ENCODE measurements around the gene CARNS1.

DNA sequence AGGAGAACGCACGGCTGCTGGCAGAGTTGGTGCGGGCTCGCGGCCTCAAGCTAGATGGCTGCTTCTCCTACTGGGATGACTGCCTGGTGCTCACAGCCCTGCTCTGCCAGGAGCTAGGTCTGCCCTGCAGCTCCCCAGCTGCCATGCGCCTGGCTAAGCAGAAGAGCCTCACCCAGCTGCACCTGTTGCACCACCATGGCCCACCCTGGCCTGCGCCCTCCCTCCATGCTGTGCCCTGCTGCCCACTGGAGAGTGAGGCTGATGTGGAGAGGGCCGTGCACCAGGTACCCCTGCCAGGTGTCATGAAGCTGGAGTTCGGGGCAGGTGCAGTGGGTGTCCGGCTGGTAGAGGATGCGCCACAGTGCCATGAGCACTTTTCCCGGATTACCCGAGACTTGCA lies 8.0 kb downstream of the CARNS1 start:
- TF ChIP-seq, protein P1, sequence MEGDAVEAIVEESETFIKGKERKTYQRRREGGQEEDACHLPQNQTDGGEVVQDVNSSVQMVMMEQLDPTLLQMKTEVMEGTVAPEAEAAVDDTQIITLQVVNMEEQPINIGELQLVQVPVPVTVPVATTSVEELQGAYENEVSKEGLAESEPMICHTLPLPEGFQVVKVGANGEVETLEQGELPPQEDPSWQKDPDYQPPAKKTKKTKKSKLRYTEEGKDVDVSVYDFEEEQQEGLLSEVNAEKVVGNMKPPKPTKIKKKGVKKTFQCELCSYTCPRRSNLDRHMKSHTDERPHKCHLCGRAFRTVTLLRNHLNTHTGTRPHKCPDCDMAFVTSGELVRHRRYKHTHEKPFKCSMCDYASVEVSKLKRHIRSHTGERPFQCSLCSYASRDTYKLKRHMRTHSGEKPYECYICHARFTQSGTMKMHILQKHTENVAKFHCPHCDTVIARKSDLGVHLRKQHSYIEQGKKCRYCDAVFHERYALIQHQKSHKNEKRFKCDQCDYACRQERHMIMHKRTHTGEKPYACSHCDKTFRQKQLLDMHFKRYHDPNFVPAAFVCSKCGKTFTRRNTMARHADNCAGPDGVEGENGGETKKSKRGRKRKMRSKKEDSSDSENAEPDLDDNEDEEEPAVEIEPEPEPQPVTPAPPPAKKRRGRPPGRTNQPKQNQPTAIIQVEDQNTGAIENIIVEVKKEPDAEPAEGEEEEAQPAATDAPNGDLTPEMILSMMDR (IDR thresholded peaks at IDR 0.05; ENCODE audit: low read depth, low read length, missing input control) = no peak
- TF ChIP-seq JUND (IDR thresholded peaks at IDR 0.05) (no peak), SP1 (IDR thresholded peaks at IDR 0.05) (no peak), YY1 (IDR thresholded peaks at IDR 0.05) (no peak), TAF1 (conservative IDR thresholded peaks at IDR 0.05) (no peak), RAD21 (IDR thresholded peaks at IDR 0.05) (no peak), NR2F2 (IDR thresholded peaks at IDR 0.05) (no peak), HNF4G (IDR thresholded peaks at IDR 0.05) (no peak)
- TF ChIP-seq, protein P2, sequence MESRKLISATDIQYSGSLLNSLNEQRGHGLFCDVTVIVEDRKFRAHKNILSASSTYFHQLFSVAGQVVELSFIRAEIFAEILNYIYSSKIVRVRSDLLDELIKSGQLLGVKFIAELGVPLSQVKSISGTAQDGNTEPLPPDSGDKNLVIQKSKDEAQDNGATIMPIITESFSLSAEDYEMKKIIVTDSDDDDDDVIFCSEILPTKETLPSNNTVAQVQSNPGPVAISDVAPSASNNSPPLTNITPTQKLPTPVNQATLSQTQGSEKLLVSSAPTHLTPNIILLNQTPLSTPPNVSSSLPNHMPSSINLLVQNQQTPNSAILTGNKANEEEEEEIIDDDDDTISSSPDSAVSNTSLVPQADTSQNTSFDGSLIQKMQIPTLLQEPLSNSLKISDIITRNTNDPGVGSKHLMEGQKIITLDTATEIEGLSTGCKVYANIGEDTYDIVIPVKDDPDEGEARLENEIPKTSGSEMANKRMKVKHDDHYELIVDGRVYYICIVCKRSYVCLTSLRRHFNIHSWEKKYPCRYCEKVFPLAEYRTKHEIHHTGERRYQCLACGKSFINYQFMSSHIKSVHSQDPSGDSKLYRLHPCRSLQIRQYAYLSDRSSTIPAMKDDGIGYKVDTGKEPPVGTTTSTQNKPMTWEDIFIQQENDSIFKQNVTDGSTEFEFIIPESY (IDR thresholded peaks at IDR 0.05) = no peak
- TF ChIP-seq, protein P3, sequence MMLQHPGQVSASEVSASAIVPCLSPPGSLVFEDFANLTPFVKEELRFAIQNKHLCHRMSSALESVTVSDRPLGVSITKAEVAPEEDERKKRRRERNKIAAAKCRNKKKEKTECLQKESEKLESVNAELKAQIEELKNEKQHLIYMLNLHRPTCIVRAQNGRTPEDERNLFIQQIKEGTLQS (IDR thresholded peaks at IDR 0.05) = no peak
- TF ChIP-seq, protein P4, sequence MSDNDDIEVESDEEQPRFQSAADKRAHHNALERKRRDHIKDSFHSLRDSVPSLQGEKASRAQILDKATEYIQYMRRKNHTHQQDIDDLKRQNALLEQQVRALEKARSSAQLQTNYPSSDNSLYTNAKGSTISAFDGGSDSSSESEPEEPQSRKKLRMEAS (IDR thresholded peaks at IDR 0.05) = no peak
- TF ChIP-seq, protein P5, sequence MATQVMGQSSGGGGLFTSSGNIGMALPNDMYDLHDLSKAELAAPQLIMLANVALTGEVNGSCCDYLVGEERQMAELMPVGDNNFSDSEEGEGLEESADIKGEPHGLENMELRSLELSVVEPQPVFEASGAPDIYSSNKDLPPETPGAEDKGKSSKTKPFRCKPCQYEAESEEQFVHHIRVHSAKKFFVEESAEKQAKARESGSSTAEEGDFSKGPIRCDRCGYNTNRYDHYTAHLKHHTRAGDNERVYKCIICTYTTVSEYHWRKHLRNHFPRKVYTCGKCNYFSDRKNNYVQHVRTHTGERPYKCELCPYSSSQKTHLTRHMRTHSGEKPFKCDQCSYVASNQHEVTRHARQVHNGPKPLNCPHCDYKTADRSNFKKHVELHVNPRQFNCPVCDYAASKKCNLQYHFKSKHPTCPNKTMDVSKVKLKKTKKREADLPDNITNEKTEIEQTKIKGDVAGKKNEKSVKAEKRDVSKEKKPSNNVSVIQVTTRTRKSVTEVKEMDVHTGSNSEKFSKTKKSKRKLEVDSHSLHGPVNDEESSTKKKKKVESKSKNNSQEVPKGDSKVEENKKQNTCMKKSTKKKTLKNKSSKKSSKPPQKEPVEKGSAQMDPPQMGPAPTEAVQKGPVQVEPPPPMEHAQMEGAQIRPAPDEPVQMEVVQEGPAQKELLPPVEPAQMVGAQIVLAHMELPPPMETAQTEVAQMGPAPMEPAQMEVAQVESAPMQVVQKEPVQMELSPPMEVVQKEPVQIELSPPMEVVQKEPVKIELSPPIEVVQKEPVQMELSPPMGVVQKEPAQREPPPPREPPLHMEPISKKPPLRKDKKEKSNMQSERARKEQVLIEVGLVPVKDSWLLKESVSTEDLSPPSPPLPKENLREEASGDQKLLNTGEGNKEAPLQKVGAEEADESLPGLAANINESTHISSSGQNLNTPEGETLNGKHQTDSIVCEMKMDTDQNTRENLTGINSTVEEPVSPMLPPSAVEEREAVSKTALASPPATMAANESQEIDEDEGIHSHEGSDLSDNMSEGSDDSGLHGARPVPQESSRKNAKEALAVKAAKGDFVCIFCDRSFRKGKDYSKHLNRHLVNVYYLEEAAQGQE (IDR thresholded peaks at IDR 0.05) = no peak

Measured in liver (tissue), 3 donors.